Activated T-helper 1 cell treated with anti-CD3 and anti-CD28 coated beads, Interleukin-2, amount 50 U/mL, for 16 hours (primary cell): ENCODE measurements around the gene CDH12.
"Not testable (repeated sequence)": the region's sequence is repeated elsewhere in the genome, so short reads cannot be mapped to it uniquely, and the experiment has no call there.

Experiments used
- DNase-seq, 2 donors: peaks; one replicate each; pipeline ENCODE4 v3.0.0-alpha.2; 2020; ENCODE audit warnings: low read depth in 1 of 2, low spot score in 1 of 2

Gene CDH12

DNA sequence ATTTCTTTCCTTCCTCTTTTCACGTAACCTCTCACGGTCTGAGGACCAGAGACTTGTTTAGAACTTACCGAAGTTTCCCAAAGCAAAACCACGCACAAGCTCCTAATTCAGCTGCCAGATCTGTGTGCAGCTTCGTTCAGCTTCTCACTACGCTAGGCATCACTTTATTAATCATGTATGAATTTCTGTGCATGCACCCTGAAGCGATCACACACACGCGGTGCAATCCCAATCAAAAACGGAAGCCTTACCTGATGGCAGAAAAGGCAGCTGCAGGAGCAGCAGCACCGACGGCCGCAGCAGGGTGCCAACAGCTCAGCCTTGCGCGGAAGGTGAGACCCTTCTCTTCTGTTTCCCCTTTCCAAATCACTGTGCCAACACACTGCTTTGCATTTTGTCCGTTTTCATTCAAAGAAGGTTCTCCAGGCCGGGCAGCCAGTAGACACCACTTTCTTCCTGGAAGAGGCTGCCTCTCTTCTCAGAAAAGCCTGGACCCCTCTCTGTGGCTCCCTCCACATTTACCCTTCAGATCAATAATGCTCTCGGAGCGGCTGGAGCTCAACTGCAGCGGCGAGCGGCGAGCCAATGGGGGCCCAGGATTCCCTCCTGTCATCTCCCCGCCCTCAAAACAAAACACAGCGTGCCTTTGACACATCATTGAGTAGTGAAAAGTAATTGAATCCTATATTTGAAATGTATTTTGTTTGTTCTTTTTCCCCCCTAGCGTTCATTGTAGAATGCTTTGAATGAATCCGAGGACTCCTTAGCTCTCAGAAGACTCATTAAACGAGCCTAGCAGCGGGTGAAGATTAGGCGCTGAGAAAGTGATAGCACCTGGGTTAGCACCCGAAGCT lies at the start of gene CDH12:
CDH12 (minus strand) TSS at position 538 of the 854 bp plus-strand sequence.
- DNase-seq, result no peak

DNA sequence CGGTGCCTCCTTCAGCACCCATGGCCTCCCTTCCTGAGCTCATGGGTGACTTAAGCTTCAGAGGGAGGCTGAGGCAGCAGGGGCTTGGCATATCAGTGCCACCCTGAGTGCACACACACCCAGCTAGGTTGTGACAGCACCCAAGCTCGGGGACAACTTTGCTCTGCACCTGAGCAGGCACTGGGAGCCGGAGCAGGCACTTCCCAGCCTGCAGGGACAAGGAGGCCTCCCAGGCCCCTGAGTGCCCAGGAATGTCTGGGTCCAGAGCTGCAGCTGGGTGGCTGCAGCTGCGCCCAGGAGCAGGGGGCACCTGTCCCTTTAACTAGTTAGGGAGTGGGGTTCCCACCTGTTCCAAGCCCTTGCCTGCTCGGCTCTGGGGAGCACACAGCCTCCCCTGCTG lies 48.7 kb upstream of the CDH12 start:
- no peak for DNase-seq

DNA sequence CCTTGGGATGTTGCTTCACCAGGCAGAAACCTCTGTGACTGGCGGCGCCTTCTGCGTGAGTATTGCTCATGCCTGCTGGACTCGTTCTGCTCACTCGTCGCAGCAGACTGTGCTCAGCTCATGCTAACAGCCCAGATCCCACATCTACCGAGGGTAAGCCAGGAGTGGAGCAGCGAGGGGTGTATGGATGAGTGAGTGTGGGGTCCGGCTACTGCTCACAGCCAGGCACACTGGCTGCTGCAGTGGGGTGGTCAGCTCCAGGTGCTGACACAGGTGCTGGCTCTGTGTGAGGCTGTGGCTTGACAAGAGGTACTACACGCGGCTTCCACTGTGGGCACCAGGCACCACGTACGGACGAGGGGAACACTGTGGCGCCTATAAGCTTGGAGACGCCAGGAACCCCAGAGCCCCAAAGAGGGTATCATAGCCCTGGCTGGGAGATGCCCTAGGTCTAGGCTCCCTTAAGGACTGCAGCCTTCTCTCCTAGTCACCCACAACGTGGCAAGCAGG lies 47.7 kb upstream of the CDH12 start:
- DNase-seq, result no peak

DNA sequence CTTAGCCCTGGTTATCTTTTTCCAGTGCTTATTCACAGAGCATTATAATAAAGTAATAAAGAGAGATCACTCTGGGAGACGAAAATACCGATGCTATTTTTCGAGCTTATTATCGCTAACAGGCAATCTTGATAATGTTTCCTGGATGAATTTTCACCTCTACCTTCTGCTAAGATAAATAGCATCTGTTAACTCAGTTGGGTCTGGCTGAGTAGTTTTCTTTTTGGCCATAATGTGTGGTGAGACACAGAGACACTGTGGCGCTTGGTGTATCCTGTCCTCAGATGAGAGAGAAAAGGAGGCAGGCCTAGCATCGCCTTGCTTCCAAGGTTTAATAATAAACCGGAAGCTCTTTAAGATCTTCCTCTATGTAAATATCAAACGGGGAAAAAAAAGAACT lies 46.2 kb upstream of the CDH12 start:
- DNase-seq, result no peak

DNA sequence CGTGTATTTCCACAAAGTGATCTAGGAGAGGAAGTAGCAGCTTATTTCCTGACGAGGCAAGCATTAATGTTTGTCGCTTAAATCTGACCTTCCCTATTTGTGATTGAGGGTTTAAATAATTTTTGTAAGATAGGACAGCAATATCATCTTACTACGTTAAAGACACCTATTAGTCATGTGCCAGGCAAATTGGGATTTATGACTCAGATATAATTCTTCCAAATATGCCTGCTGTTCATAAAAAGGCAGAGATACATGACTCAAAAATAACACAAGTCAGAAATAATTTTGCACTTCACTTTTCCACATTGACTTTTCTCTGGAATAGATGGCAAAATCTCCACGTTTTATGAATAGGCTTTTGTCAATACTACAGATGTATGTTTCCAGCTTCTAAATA lies 43.0 kb upstream of the CDH12 start:
- no peak for DNase-seq

DNA sequence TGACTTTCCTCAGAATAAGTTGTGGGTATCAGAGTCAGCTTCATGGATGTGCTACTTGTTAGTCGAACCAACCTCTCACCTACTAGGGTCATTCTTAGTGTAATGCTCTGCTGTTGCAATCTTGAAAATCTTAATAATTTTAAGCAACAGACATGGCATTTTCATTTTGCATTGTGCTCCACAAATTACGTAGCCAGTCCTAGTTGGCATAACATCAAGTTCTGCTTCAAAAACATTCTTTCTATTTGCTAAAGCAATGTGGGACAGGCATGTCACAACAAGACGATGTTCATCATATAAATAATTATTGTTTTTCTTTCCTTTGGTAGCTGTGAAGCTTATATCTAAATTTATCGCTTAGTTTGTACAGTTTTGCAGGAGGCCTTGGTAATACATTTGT lies 39.3 kb upstream of the CDH12 start:
- no peak for DNase-seq

DNA sequence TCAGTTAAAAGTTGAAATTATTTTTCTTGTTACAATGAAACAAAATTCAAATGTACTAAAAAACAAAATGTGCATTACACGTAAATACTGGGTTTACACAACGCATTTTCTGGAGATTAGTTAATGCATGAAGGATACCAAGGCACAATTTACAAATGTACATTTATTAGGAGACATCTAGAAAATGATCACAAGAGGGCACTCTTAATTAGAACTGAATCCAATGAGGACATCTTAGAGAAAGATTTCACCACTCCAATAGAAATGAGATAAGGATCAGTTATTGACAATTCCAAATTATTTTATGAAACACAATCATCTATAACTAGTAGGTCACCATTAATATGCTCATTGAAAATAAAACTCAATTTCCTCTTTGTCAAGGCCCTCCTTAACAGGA lies 36.6 kb upstream of the CDH12 start:
- DNase-seq, result no peak

DNA sequence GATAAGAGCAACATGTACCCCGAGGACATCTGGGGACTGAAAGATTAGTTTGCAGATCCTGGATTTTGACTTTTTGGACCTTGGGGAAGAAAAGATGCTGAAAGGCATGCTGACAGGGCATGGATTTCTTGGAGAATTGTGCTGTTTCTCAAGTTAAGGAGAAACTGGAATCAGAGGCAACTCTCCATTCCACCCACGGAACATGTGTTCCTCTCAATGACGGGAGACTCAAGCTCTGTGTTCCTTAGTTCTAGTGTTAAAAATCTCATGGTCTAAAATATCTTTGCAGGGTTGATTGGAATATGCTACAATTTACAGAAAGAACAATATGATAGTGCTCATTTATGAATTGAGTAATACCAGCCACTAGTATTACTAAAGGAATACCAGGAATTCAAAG lies 34.4 kb upstream of the CDH12 start:
- no peak for DNase-seq

DNA sequence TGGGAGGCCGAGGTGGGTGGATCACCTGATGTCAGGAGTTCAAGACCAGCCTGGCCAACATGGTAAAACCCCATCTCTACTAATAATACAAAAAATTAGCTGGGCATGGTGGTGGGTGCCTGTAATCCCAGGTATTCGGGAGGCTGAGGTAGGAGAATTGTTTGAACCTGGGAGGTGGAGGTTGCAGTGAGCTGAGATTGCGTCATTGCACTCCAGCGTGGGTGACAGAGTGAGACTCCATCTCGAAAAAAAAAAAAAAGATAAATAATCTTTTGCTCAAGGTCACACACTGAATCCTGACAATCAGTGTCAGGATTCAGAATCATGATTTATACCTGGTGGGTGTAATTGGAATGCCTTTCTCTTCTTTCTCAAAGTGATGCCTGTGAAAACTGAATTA lies 5.8 kb upstream of the CDH12 start:
- not testable (repeated sequence) for DNase-seq

DNA sequence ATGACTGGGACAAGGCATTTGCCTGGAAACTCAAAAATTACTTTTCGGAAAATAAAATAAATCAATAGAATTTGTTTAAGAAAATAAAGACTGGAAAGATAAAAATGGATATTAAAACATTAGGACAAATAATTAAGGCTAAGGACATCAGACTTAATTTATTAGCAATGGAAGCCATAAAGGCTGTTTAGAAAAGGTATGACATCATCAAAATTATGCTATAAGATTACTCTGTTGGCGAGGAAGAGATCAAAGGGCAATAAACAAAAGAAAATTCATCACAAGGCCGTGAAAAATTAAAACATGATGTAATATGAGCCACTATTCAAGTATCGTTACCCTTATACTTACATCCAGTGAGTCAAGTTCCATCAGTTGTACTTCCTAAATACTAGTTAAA lies 2.7 kb upstream of the CDH12 start:
- no peak for DNase-seq

DNA sequence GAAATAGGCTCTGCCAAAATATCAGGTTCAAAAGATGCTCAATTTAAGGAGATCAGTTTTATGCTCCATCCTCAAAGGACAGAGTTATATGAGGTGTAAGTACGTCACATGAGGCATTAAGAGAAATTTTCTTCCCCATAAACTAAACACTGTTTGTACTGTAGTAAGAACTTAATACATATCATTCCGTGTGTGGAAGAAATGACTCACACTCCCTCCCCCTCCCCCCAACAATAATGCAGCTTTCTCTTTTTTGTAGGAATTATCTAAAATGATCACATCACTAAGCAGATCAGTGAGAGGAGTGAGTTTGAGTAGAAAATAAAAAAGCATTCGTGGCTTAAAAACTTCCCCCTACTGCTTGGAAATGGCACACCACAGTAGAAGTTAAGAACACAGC lies 2.2 kb downstream of the CDH12 start:
- no peak for DNase-seq

DNA sequence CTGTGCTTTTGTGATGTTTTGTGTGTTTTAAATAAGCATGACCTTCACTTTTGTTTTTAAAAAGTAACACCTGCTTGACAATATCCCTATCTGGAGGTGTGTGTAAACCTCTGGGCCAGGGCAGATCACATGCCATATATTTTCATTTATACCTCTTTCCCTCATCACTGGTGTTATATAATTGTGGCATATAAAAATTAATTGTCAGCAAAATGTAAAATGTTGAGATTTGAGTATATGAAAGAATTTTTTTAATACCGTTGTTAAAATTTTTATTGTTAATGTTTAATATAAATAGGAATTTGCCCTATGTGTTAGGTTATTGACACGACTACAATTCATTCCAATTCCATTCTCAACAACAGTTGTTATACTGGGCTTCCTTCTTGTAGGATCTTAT lies 6.5 kb downstream of the CDH12 start:
- DNase-seq, result no peak

DNA sequence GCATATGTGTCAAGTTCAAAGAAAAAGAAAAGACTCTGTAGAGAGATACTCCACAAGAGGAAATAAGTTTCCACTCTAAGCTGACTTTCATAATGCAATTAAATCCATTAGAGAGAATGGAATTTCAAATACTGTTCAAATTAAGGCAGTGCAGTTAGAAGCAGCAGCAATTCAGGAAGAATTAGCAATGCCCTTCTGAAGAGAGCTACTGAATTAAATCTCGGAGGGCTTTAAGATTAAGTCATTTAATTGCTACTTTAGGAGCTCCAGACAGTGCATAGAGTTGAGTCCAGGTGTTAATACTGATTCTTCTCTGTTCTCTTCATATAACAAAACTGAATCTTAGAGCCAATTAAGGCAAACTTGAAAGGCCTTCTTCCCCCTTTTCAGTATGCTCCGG lies 8.5 kb downstream of the CDH12 start:
- no peak for DNase-seq

DNA sequence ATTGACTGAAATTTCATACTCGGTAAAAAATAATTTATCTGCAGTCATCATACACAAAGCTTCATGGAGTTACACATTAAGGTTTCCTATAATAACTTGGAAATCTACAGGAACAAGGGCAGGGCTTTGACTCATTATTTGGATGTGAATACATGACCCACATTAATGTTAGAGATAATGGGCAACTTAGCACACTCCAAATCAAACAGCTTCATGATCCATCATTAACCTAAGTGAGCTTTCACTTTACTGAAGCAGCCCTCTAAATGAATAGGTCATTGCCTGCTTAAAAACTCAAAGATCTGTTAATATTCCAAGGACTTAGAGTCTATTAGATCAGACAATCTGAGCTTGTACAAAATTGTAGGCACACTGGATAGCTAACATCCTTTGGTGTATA lies 9.0 kb downstream of the CDH12 start:
- DNase-seq, result no peak

DNA sequence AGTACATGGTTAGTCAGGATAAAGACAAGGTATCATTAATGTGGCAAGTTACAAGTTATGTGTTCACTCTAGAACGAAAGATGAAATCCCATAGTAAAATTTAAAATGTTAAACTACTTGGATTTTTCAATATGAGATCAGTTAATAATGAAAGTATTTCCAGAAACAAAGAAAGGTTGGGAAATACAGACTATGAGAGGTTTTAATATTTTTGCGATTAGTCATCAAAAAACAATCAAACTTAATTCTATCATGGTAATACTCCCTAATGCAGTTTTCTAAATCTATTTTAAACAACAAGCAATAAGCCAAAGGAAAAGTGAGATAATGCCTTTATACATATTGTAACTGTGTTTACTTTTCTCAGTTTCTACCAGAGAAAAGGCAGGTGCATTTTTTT lies 10.6 kb downstream of the CDH12 start:
- DNase-seq, result no peak

DNA sequence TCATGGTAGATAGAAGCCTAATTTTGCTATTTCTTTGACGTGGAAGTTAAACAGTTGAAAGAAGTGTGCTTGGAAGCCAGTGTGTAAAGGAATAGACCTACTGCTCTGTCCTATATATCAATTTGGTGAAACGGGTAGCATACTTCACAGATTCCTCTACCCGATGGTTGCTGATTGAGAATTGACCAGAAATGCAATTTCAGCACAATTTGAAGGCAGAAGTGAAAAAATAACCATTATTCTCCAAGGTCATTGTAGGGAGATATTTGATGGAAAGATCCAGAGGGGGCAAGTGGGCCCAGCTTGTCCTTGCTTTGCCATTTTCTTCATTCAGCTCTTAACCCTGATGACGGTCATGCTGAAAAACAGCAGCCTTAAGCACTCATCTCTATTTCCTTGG lies 15.3 kb downstream of the CDH12 start:
- no peak for DNase-seq

DNA sequence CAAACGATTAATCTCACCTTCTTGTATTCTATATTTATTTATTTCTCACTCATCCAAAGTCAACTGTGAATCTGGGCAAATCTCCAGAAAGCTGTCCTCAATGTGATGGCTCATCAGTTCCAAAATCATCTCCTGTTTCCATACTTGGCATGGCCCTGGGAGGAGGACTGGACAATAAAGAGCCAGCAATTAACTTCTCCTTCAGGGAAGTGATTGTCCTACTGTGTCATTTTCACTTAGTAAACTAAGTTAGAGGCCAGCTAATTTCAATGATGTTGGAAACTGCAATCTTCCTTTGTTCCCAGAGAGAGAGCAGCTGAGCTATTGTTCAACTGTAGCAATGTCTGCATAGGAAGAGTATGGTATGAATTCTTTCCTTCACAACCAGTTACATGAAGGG lies 17.5 kb downstream of the CDH12 start:
- DNase-seq, result no peak

DNA sequence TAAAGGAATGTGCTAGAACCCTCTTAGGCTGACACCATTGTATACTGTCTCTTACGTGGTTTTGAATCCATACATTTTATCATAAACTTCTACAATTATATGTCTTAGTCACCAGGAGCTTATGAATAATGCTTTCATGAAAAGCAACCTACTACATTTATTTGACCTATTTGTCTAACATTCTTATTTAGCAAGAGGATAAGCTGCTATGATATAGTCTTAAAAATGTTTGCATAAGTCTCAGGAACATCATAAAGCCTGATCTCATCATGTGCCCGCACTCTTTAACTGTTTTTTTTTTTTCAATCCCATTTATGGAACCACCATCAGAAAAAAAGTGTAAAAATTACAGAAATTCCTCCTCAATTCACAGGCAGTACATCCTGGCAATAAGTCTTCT lies 59.7 kb downstream of the CDH12 start:
- no peak for DNase-seq

DNA sequence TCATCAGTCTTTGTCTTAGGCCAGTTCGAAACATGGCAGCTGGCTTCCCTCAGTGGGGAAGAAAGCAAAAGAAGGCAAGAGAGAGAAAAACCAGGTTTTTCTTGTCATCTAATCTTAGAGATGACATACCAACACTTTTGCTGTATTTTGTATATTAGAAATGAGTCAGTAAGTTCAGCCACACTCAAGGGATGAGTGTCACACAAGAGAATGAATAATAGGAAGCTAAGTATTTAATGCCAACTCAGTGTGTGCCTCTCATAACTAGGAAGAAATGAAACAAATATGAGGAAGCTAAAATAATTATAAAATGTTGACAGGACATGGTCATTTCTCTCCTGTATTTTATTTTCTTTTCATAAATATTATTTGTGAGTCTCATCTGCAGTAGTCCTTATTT lies 65.3 kb downstream of the CDH12 start:
- no peak for DNase-seq

DNA sequence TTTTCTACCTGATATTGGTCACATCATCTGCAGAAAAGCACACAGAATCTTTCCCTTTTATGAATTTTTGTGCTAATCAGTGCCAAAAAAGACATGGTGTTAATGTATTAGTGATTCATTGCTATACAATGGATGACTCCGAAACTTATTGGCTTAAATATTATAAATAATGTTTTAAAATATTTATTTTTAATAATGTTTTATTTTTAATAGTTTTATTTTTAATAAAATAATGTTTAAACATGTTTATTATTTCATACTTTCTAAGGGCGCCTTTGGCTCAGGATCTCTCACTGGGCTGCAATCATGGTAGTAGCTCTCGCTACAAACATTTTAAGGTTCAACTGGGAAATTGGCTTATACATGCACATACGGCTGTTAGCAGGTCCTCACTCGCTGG lies 65.7 kb downstream of the CDH12 start:
- DNase-seq, result no peak

DNA sequence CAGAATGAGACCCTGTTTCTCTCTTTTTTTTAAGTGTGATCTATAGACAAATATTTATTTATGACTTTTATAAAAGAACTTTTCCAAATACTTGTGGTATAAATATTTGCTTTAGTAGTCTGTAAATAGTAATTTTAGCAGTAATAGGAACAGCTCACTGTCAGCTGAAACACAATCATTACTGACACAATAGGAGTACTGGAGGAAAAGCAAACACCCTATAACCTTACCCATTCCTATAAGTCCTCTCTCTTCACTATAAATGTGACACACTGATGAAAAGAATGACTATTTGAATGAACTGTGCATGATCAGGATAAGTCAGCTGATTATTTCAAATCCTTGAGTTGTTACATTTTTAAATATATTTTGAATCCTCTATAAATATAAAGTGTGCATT lies 72.4 kb downstream of the CDH12 start:
- no peak for DNase-seq

DNA sequence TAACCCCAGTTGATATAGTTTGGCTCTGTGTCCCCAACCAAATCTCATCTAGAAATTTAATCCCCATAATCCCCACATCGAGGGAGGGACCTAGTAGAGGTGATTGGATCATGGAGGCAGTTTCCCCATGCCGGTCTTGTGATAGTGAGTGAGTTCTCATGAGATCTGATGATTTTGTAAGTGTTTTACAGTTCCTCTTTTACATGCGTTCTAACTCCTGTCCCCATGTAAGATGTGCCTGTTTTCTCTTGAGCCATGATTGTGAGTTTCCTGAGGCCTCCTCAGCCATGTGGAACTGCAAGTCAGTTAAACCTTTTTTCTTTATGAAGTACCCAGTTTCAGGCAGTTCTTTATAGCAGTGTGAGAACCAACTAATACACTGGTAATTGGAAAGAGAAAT lies 73.6 kb downstream of the CDH12 start:
- DNase-seq, result no peak

DNA sequence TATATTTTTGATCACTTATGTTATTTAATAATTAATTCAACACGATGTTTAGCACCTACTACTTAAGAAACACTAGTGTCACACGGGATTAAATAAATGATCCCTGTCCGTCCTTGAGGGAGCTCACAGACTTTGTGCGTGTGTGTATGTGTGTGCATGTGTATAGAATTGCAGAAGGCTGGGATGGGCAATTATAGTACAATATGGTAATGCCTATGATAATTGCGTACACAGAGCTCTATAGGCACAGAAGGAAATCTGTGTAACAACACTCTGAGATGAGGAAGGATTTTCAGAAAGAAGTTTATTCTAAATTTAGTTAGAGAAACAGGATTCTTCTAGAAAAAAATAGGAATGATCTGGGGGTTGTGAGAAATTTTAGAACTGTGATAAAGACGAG lies 76.9 kb downstream of the CDH12 start:
- no peak for DNase-seq
